Measurements from ENCODE around the gene SNRNP35. TPM values are rescaled to one million over a fixed set of nuclear protein-coding genes. Genes with fewer than 3 reads are reported as not detected.

Gene SNRNP35
- total and polyA plus RNA-seq, 9 of the 15 experiments (the other 6 are each of a cell fraction or from before 2014, with no cell fraction given) = 17.7 to 41.0 (median 25.5) TPM

DNA sequence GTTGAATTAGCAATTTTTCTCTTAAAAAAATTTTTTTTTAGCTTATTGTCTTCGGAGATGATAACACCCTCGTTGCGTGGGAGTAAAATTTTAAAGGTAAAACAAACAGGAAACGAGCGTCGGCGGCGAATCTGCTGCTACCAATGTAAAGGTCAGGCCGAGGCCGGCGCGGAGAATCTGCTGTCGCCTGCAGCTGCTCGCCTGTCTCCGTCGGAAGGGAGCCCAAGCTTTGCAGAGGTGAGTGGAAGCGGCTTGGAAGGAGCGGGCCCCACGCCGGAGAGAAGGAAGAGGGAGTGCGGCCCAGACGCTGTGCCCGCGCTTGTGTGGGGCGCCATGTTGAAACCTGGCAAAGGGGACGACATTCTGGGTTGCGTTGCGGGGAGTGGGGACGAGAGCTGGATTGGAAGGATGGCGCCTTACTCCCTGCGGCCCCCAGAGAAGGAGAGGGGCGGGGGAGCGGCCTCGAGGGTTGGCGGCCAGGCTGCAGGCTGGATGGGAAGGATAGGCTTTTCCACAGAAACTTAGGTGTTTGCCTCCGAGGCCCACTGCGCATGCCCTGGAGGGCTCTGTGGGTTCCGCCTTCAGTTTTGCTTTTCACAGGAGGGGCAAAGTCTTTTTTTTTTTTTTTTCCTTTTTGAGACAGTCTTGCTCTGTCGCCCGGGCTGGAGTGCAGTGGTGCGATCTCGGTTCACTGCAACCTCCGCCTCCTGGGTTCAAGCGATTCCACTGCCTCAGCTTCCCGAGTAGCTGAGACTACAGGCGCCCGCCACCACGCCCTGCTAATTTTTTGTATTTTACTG is at the start of gene SNRNP35 (continued):
- TF ChIP-seq ZNF263 (CRISPR knock-in tag; IDR thresholded peaks at IDR 0.05; ENCODE audit: borderline replicate concordance) (peak; percentile 65; the same call in 1 of the 2 replicates), CHD1 (IDR thresholded peaks at IDR 0.05; ENCODE audit: low read length) (no peak), PPARD (CRISPR knock-in tag; IDR thresholded peaks at IDR 0.05) (no peak), RNF219 (CRISPR knock-in tag; IDR thresholded peaks at IDR 0.05) (no peak), SUPT5H (IDR thresholded peaks at IDR 0.05) (peak; percentile 91), TEAD2 (tag; IDR thresholded peaks at IDR 0.05) (no peak), MYC (IDR thresholded peaks at IDR 0.05; ENCODE audit: low read depth, low read length) (peak; percentile 81), MYC (CRISPR knock-in tag; IDR thresholded peaks at IDR 0.05; ENCODE audit: borderline replicate concordance, low read depth) (peak; percentile 67; the same call in 1 of the 2 replicates), NFIX (CRISPR knock-in tag; IDR thresholded peaks at IDR 0.05; ENCODE audit: low read depth) (no peak)
- TF ChIP-seq, protein P1, sequence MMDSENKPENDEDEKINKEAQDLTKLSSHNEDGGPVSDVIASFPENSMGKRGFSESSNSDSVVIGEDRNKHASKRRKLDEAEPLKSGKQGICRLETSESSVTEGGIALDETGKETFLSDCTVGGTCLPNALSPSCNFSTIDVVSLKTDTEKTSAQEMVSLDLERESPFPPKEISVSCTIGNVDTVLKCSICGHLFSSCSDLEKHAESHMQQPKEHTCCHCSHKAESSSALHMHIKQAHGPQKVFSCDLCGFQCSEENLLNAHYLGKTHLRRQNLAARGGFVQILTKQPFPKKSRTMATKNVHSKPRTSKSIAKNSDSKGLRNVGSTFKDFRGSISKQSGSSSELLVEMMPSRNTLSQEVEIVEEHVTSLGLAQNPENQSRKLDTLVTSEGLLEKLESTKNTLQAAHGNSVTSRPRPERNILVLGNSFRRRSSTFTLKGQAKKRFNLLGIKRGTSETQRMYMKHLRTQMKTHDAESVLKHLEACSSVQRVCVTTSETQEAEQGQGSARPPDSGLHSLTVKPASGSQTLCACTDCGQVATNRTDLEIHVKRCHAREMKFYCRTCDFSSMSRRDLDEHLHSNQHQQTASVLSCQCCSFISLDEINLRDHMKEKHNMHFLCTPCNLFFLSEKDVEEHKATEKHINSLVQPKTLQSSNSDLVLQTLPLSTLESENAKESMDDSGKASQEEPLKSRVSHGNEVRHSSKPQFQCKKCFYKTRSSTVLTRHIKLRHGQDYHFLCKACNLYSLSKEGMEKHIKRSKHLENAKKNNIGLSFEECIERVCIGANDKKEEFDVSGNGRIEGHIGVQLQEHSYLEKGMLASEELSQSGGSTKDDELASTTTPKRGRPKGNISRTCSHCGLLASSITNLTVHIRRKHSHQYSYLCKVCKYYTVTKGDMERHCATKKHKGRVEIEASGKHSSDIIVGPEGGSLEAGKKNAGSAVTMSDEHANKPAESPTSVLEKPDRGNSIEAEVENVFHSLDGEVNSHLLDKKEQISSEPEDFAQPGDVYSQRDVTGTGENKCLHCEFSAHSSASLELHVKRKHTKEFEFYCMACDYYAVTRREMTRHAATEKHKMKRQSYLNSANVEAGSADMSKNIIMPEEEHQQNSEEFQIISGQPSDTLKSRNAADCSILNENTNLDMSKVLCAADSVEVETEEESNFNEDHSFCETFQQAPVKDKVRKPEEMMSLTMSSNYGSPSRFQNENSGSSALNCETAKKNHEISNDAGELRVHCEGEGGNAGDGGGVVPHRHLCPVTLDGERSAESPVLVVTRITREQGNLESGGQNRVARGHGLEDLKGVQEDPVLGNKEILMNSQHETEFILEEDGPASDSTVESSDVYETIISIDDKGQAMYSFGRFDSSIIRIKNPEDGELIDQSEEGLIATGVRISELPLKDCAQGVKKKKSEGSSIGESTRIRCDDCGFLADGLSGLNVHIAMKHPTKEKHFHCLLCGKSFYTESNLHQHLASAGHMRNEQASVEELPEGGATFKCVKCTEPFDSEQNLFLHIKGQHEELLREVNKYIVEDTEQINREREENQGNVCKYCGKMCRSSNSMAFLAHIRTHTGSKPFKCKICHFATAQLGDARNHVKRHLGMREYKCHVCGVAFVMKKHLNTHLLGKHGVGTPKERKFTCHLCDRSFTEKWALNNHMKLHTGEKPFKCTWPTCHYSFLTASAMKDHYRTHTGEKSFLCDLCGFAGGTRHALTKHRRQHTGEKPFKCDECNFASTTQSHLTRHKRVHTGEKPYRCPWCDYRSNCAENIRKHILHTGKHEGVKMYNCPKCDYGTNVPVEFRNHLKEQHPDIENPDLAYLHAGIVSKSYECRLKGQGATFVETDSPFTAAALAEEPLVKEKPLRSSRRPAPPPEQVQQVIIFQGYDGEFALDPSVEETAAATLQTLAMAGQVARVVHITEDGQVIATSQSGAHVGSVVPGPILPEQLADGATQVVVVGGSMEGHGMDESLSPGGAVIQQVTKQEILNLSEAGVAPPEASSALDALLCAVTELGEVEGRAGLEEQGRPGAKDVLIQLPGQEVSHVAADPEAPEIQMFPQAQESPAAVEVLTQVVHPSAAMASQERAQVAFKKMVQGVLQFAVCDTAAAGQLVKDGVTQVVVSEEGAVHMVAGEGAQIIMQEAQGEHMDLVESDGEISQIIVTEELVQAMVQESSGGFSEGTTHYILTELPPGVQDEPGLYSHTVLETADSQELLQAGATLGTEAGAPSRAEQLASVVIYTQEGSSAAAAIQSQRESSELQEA (IDR thresholded peaks at IDR 0.05; ENCODE audit: low read depth) = no peak
- TF ChIP-seq, protein P2, sequence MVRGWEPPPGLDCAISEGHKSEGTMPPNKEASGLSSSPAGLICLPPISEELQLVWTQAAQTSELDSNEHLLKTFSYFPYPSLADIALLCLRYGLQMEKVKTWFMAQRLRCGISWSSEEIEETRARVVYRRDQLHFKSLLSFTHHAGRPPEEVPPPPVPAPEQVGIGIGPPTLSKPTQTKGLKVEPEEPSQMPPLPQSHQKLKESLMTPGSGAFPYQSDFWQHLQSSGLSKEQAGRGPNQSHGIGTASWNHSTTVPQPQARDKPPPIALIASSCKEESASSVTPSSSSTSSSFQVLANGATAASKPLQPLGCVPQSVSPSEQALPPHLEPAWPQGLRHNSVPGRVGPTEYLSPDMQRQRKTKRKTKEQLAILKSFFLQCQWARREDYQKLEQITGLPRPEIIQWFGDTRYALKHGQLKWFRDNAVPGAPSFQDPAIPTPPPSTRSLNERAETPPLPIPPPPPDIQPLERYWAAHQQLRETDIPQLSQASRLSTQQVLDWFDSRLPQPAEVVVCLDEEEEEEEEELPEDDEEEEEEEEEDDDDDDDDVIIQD (CRISPR knock-in tag; IDR thresholded peaks at IDR 0.05) = no peak
- TF ChIP-seq, protein P3, sequence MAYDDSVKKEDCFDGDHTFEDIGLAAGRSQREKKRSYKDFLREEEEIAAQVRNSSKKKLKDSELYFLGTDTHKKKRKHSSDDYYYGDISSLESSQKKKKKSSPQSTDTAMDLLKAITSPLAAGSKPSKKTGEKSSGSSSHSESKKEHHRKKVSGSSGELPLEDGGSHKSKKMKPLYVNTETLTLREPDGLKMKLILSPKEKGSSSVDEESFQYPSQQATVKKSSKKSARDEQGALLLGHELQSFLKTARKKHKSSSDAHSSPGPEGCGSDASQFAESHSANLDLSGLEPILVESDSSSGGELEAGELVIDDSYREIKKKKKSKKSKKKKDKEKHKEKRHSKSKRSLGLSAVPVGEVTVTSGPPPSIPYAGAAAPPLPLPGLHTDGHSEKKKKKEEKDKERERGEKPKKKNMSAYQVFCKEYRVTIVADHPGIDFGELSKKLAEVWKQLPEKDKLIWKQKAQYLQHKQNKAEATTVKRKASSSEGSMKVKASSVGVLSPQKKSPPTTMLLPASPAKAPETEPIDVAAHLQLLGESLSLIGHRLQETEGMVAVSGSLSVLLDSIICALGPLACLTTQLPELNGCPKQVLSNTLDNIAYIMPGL (CRISPR knock-in tag; IDR thresholded peaks at IDR 0.05) = peak; percentile 90

Data from K562 (cell line).